Measurements from ENCODE around the gene DAPK1. TPM values are rescaled to one million over a fixed set of nuclear protein-coding genes. Genes with fewer than 3 reads are reported as not detected.
A peak's percentile ranks its signal among the peaks of the same experiment; 100 is the strongest.

Gene DAPK1
- total RNA-seq, 1 experiment from 2014 or later: 133 TPM

- intact Hi-C loops (cut with micrococcal nuclease; ENCODE audit: unreplicated experiment): no loop called here
- Mint-ChIP-seq H3K27me3 (ENCODE audit: unreplicated experiment) (no peaks in the 10 kb centered on the region), H3K4me1 (ENCODE audit: low read depth, unreplicated experiment) (peaks cover 13% of the 10 kb centered on the region), H3K4me3 (ENCODE audit: low read depth, unreplicated experiment) (no peak overlapping the region), H3K9me3 (ENCODE audit: low read depth, unreplicated experiment) (no peaks in the 10 kb centered on the region), H3K27ac (ENCODE audit: unreplicated experiment) (no peak overlapping the region), H3K36me3 (ENCODE audit: insufficient read depth, unreplicated experiment) (peaks cover 2% of the 10 kb centered on the region)
- CTCF ChIA-PET: no interaction called here
- TF ChIP-seq CTCF (IDR thresholded peaks at IDR 0.05; ENCODE audit: unreplicated experiment): no peak
- DNase-seq: no peak
- BruUV-seq (replicated peaks): no TSS peak
These were observed 6.1 kb upstream of the DAPK1 start for GRCh38 chr9:87491523-87491922.

DNA sequence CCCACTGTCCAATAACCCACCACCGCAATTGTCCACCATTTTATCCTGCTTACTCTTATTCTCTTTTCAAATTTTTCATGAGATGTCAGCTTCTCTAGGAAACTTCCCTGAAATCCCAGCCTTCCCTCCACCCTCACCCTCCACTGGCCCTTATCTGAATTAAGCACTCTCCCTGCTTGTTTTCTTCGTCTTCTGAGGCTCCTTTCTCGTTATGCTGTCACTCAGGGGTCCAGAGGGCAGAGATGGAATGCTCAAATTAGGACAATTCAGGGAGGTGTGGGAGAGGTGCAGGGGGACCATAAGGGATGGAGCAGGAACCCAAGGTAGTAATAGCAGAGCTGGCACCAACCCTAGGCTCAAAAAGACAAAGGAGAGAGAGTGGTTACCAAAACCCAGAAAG is 5.0 kb upstream of the DAPK1 start:
- Mint-ChIP-seq H3K4me3 (ENCODE audit: low read depth, unreplicated experiment) (no peak overlapping the region), H3K4me1 (ENCODE audit: low read depth, unreplicated experiment) (peaks cover 13% of the 10 kb centered on the region), H3K36me3 (ENCODE audit: insufficient read depth, unreplicated experiment) (peaks cover 10% of the 10 kb centered on the region), H3K27ac (ENCODE audit: unreplicated experiment) (no peak overlapping the region), H3K9me3 (ENCODE audit: low read depth, unreplicated experiment) (no peaks in the 10 kb centered on the region), H3K27me3 (ENCODE audit: unreplicated experiment) (no peaks in the 10 kb centered on the region)
- intact Hi-C loops (cut with micrococcal nuclease; ENCODE audit: unreplicated experiment): no loop called here
- BruUV-seq (replicated peaks): no TSS peak
- no peak for DNase-seq
- no peak for TF ChIP-seq CTCF (IDR thresholded peaks at IDR 0.05; ENCODE audit: unreplicated experiment)
- CTCF ChIA-PET: no interaction called here

- Mint-ChIP-seq H3K9me3 (ENCODE audit: low read depth, unreplicated experiment) (no peaks in the 10 kb centered on the region), H3K4me1 (ENCODE audit: low read depth, unreplicated experiment) (peaks cover 14% of the 10 kb centered on the region), H3K4me3 (ENCODE audit: low read depth, unreplicated experiment) (no peak overlapping the region), H3K27ac (ENCODE audit: unreplicated experiment) (no peak overlapping the region), H3K27me3 (ENCODE audit: unreplicated experiment) (no peaks in the 10 kb centered on the region), H3K36me3 (ENCODE audit: insufficient read depth, unreplicated experiment) (peaks cover 34% of the 10 kb centered on the region)
- BruUV-seq (replicated peaks): no TSS peak
- CTCF ChIA-PET: no interaction called here
- intact Hi-C loops (cut with micrococcal nuclease; ENCODE audit: unreplicated experiment): no loop called here
- DNase-seq: no peak
- TF ChIP-seq CTCF (IDR thresholded peaks at IDR 0.05; ENCODE audit: unreplicated experiment): no peak
These were observed 2.6 kb upstream of the DAPK1 start for GRCh38 chr9:87494970-87495471.

DNA sequence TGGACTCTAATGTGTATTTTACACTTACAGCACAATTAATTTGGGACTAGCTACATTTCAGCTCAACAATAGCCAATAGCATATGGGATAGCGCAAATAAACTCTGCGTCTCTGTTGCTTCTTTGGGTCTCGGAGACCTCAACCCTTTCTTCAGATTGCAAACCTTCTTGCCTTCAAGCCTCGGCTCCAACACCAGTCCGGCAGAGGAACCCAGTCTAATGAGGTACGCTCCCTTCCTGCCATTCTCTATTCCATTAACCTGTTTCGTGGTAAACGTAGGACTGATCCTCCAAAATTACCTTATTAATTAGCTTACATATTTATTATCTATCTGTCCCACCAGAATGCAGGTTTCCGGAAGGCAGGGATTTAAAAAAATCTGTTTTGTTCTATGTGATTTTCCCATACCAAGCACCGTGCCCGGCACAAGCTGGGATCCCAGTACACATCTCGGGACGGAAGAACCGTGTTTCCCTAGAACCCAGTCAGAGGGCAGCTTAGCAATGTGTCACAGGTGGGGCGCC is 525 bp upstream of the DAPK1 start:
- H3K4me1 Mint-ChIP-seq (ENCODE audit: low read depth, unreplicated experiment): peaks cover 15% of the 10 kb centered on the region
- peak overlapping the region; percentile 50 for H3K27ac Mint-ChIP-seq (ENCODE audit: unreplicated experiment)
- peak overlapping the region; percentile 91 for H3K4me3 Mint-ChIP-seq (ENCODE audit: low read depth, unreplicated experiment)
- intact Hi-C loops (cut with micrococcal nuclease; ENCODE audit: unreplicated experiment): no loop called here
- no peak for TF ChIP-seq CTCF (IDR thresholded peaks at IDR 0.05; ENCODE audit: unreplicated experiment)
- H3K27me3 Mint-ChIP-seq (ENCODE audit: unreplicated experiment): no peaks in the 10 kb centered on the region
- BruUV-seq (replicated peaks): TSS peak; percentile 80
- CTCF ChIA-PET: interaction anchor here (0.8 to 1.5 kb wide), 6 partner anchors 9 to 160 kb away, joined by 3 to 7 read pairs (median 5); no protein-coding TSS in a partner anchor
- no peak for DNase-seq
- no peaks in the 10 kb centered on the region for H3K9me3 Mint-ChIP-seq (ENCODE audit: low read depth, unreplicated experiment)
- peaks cover 46% of the 10 kb centered on the region for H3K36me3 Mint-ChIP-seq (ENCODE audit: insufficient read depth, unreplicated experiment)

All from Calu3 (cell line).